ENCODE results near the gene BCL2A1.
"Not testable (repeated sequence)": the region's sequence is repeated elsewhere in the genome, so short reads cannot be mapped to it uniquely, and the experiment has no call there.

BCL2A1 gene

DNA sequence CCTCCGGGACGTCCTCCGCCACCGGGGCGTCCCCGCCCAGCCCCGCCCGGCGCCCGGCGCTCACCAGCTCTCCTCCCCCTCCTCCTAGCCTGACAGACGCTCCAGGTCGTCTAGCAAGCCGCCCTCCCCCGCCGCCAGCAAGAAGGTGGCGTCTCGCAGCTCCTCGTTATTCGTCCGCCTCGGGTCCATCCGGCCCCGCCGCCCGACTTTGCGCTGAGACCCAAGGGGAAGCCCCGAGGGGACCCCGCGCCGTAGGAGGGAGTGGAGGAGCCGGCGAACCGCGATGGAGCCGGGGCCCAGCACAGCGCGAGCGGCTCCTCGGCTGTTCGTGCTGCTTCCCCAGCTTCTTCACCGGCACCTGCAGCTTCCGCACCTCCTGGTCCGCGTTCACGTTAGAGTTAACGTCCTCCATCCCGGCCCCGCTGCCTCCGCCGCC, 47.9 kb downstream of the BCL2A1 start:
- DNase-seq (ENCODE audit: low spot score) = peak; percentile 65

DNA sequence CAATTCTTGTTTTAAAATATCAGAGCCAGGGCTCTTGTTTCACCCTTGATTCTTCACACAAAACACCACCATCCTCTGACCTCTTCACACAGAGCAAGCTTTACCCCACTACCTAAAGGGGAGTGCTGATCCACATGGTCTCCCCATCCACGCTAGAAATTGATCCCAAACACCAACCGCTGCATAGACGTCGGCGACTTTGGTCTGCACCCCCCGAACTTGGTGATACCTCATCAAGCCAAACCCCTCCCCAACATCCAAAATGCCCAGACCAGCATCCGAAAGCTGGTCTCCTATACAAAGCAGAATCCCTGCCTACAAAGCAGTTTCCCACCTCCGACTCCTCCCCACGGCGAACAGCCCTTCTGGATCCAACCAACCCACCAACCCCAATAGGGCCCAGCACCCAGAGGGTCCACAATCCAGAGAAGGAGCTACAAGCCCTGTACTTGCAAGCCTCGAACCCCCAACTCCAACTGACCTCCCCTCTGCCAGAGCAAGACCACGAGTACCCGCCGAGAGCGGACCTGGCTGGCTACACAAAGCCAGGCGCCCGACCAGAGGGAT, 48.4 kb downstream of the BCL2A1 start:
- DNase-seq (ENCODE audit: low spot score) = no peak

GRCh38 chr15:79919749-79920511, 51.1 kb downstream of the BCL2A1 start:
- DNase-seq (ENCODE audit: low spot score) = no peak

GRCh38 chr15:79919090-79919748, 51.8 kb downstream of the BCL2A1 start:
- no peak for DNase-seq (ENCODE audit: low spot score)

GRCh38 chr15:79918278-79918677, 52.7 kb downstream of the BCL2A1 start:
- no peak for DNase-seq (ENCODE audit: low spot score)

DNA sequence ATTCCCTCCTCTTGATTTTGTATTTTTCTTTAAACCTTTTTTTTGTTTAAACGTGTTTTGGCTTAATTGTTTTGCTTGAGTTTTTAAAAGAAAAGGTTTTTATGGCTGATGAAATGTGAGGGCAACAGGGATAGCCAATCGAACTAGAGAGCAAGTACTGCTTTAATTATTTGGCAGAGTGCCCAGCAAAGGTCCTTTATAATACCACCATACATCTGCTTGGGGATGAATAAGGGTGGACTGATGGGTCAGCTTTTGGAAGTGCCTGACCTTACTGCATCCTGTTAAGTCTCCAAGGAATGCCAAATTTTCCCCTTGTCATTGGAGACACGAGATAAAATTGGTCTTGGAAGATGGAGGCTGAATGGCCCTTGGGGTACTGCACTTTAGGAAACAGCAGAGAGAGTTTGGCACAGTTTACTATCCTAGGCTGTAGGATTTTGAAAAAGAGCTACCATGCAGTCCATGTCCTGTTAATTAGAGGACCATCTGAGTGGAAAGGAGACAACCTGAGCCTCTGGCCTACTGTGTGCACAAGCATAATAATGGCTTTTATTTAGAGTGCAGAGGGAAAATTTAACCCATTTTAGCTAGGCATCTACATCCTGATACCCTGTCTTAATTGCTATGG, 54.4 kb downstream of the BCL2A1 start:
- DNase-seq (ENCODE audit: low spot score) = no peak

GRCh38 chr15:79915776-79916501, 55.1 kb downstream of the BCL2A1 start:
- not testable (repeated sequence) for DNase-seq (ENCODE audit: low spot score)

DNA sequence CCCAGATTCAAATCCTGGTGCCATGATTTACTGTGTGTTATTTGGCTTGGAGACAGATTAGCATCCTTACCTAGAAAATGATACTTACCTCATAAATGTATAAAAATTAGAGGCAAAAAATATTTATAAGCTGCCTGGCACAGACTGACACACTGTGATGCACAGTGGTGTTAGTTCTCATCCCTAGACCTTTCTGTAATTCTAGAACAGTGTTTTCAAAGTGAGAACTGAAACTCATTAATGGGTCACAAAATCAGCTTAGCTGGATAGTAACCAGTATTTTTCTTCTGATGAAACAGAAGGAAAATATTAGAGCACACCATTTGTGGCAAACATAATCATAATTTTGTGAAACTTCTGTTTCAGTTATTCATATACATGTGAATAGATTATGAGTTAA, 56.3 kb downstream of the BCL2A1 start:
- DNase-seq (ENCODE audit: low spot score) = no peak
